Epithelial cell of esophagus (primary cell): Measurements from ENCODE around the gene CFL2.

Experiments used
- DNase-seq: peaks from one replicate; pipeline ENCODE4 v3.0.0; 2010; ENCODE audit warnings: low read depth
- H3K4me3 ChIP-seq: 2 replicates; pipeline ENCODE4 v1.5.1; 2011; ENCODE audit warnings: mild to moderate bottlenecking, low read length, control low read depth
- CTCF ChIP-seq: IDR thresholded peaks from 2 replicates; pipeline ENCODE4 v1.5.1; 2011; ENCODE audit warnings: low read depth, mild to moderate bottlenecking, low read length, control low read depth, inconsistent platforms; ENCODE audit not compliant: insufficient read depth; ENCODE audit errors: missing control alignments

Gene CFL2

GRCh38 chr14:34660796-34661195 is 53.6 kb downstream of the CFL2 start:
- TF ChIP-seq CTCF: no peak
- DNase-seq: no peak
- no peak overlapping the region for H3K4me3 ChIP-seq
